Measurements from ENCODE around the gene SPATA19. TPM values are rescaled to one million over a fixed set of nuclear protein-coding genes. Genes with fewer than 3 reads are reported as not detected.

Gene SPATA19
- polyA plus RNA-seq, 2 of the 4 experiments (the other 2 are of a cell fraction), result not detected

DNA sequence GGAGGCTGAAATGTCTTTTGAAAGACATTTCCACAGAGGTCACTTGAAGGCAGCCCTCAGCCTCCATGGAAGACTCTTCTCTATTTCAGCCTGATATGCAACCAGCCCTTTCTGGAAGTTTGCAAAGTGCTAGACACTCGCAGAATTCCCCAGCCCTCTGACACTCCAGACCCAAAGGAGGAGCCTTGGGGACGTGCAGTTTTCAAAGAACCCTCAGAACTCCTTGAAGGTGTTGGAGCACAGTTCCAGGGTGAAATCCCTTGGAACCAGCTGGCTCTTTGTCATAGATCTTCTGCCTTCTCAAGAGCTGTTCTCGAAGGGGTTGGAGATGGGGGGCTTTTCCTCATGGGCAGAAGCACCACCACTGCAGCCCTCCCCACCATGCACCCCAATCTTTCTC lies 19.6 kb downstream of the SPATA19 start:
- no peak for FAIRE-seq
- CTCF ChIA-PET, result interaction anchor here (1.2 to 1.7 kb wide), 2 partner anchors 691 to 747 kb away, joined by 3 to 5 read pairs; no protein-coding TSS in a partner anchor
- 0% methylated on average over 1 of the region's 3 CpGs for WGBS (ENCODE audit: missing lambda C conversion rate)
- POLR2A ChIA-PET, result no interaction called here
- no peak overlapping the region for H3K4me3 ChIP-seq
- H3K27ac ChIP-seq, result no peak overlapping the region
- no peaks in the 10 kb centered on the region for H3K4me1 ChIP-seq
- no peak overlapping the region for H3K4me2 ChIP-seq
- TF ChIP-seq RAD21 (conservative IDR thresholded peaks at IDR 0.05 in 1 of 2, IDR thresholded peaks at IDR 0.05 in 1 of 2), result no peak
- TF ChIP-seq, protein P1, sequence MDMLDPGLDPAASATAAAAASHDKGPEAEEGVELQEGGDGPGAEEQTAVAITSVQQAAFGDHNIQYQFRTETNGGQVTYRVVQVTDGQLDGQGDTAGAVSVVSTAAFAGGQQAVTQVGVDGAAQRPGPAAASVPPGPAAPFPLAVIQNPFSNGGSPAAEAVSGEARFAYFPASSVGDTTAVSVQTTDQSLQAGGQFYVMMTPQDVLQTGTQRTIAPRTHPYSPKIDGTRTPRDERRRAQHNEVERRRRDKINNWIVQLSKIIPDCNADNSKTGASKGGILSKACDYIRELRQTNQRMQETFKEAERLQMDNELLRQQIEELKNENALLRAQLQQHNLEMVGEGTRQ (IDR thresholded peaks at IDR 0.05), result no peak
- no peak for TF ChIP-seq EP300 (IDR thresholded peaks at IDR 0.05)
- TF ChIP-seq GATA3 (IDR thresholded peaks at IDR 0.05; ENCODE audit: borderline replicate concordance), result no peak
- TF ChIP-seq EHMT2 (IDR thresholded peaks at IDR 0.05; ENCODE audit: low read depth), result no peak
- no peak for TF ChIP-seq HOXA7 (CRISPR knock-in tag; IDR thresholded peaks at IDR 0.05)
- no peak for TF ChIP-seq KDM1A (IDR thresholded peaks at IDR 0.05; ENCODE audit: low read depth)
- TF ChIP-seq CHD2 (IDR thresholded peaks at IDR 0.05; ENCODE audit: low read length, partially characterized antibody), result no peak
- no peak for DNase-seq (ENCODE audit: low read depth in 1 of 2, low spot score in 1 of 2)
- no peak for ATAC-seq
- no peaks in the 10 kb centered on the region for H3K9me3 ChIP-seq

DNA sequence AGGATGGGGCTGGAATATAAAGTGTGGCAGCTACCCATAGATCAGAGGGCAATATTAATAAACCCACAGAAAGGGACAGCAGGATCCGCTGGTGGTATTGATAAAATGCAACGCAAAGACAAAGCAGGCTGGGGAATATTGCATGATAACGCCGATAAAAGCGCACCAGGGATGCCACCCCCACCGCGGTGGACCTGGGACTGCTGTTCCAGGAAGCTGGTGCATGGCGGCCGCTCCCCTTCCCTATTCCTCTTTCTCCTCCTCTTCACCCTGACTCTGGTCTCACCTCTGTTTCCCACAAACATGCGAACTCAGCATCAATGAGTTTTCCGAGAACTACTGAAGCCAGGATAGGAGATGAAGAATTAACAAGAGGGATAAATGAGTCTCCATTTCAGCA lies 20.2 kb downstream of the SPATA19 start:
- Histone ChIP-seq H3K4me3 (no peak overlapping the region), H3K9me3 (no peaks in the 10 kb centered on the region), H3K27ac (no peak overlapping the region), H3K4me1 (no peaks in the 10 kb centered on the region), H3K4me2 (no peak overlapping the region)
- DNase-seq (ENCODE audit: low read depth in 1 of 2, low spot score in 1 of 2) (no peak), FAIRE-seq (no peak), ATAC-seq (no peak)
- WGBS (ENCODE audit: missing lambda C conversion rate), result 50% methylated on average over 11 of the region's 11 CpGs
- ChIA-PET CTCF (interaction anchor here (1.2 to 1.7 kb wide), 2 partner anchors 691 to 746 kb away, joined by 3 to 5 read pairs; no protein-coding TSS in a partner anchor), POLR2A (no interaction called here)
- TF ChIP-seq MAZ (IDR thresholded peaks at IDR 0.05; ENCODE audit: borderline replicate concordance, low read depth, low read length), result no peak
- TF ChIP-seq KDM1A (IDR thresholded peaks at IDR 0.05; ENCODE audit: low read depth), result no peak
- no peak for TF ChIP-seq FOSL2 (IDR thresholded peaks at IDR 0.05)
- no peak for TF ChIP-seq FOSL2 (CRISPR knock-in tag; IDR thresholded peaks at IDR 0.05)
- no peak for TF ChIP-seq MAFK (IDR thresholded peaks at IDR 0.05; ENCODE audit: partially characterized antibody)
- TF ChIP-seq, protein P2, sequence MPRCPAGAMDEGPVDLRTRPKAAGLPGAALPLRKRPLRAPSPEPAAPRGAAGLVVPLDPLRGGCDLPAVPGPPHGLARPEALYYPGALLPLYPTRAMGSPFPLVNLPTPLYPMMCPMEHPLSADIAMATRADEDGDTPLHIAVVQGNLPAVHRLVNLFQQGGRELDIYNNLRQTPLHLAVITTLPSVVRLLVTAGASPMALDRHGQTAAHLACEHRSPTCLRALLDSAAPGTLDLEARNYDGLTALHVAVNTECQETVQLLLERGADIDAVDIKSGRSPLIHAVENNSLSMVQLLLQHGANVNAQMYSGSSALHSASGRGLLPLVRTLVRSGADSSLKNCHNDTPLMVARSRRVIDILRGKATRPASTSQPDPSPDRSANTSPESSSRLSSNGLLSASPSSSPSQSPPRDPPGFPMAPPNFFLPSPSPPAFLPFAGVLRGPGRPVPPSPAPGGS (IDR thresholded peaks at IDR 0.05), result no peak
- no peak for TF ChIP-seq RNF2 (IDR thresholded peaks at IDR 0.05; ENCODE audit: borderline replicate concordance, low read depth)
- TF ChIP-seq HDAC2 (IDR thresholded peaks at IDR 0.05), result no peak
- no peak for TF ChIP-seq MYC (IDR thresholded peaks at IDR 0.05; ENCODE audit: borderline replicate concordance, low read length)
- TF ChIP-seq, protein P3, sequence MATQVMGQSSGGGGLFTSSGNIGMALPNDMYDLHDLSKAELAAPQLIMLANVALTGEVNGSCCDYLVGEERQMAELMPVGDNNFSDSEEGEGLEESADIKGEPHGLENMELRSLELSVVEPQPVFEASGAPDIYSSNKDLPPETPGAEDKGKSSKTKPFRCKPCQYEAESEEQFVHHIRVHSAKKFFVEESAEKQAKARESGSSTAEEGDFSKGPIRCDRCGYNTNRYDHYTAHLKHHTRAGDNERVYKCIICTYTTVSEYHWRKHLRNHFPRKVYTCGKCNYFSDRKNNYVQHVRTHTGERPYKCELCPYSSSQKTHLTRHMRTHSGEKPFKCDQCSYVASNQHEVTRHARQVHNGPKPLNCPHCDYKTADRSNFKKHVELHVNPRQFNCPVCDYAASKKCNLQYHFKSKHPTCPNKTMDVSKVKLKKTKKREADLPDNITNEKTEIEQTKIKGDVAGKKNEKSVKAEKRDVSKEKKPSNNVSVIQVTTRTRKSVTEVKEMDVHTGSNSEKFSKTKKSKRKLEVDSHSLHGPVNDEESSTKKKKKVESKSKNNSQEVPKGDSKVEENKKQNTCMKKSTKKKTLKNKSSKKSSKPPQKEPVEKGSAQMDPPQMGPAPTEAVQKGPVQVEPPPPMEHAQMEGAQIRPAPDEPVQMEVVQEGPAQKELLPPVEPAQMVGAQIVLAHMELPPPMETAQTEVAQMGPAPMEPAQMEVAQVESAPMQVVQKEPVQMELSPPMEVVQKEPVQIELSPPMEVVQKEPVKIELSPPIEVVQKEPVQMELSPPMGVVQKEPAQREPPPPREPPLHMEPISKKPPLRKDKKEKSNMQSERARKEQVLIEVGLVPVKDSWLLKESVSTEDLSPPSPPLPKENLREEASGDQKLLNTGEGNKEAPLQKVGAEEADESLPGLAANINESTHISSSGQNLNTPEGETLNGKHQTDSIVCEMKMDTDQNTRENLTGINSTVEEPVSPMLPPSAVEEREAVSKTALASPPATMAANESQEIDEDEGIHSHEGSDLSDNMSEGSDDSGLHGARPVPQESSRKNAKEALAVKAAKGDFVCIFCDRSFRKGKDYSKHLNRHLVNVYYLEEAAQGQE (IDR thresholded peaks at IDR 0.05), result no peak
- TF ChIP-seq, protein P4, sequence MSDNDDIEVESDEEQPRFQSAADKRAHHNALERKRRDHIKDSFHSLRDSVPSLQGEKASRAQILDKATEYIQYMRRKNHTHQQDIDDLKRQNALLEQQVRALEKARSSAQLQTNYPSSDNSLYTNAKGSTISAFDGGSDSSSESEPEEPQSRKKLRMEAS (IDR thresholded peaks at IDR 0.05), result no peak

DNA sequence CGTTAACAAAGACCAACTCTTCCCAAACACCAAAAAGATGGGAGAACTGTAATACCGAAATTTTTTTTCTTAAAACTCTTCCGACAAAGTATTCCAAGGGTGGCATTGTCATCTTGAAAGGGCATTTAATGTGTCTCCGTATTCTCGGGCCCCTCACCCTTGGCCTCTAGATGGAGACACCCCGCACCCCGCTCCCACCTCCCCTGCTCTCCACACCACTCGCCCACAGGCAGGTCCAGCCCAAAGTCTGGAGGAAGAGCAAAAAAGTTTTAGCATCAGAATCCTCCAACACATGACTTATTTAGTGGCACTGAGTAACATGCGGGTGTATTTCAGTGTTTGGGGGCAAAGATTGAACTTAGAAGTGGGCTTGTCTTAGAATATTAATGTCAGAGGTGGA lies 20.7 kb downstream of the SPATA19 start:
- ATAC-seq, result no peak
- TF ChIP-seq JUN (IDR thresholded peaks at IDR 0.05), result no peak
- TF ChIP-seq CBX8 (IDR thresholded peaks at IDR 0.05), result no peak
- no peak for TF ChIP-seq MAZ (IDR thresholded peaks at IDR 0.05; ENCODE audit: borderline replicate concordance, low read depth, low read length)
- no peak for TF ChIP-seq CHD4 (IDR thresholded peaks at IDR 0.05; ENCODE audit: borderline replicate concordance)
- no peak for TF ChIP-seq TFCP2L1 (CRISPR knock-in tag; IDR thresholded peaks at IDR 0.05)
- TF ChIP-seq FOXS1 (CRISPR knock-in tag; IDR thresholded peaks at IDR 0.05), result no peak
- no peak for TF ChIP-seq NFE2L2 (conservative IDR thresholded peaks at IDR 0.05; ENCODE audit: low read length)
- no peak for TF ChIP-seq RNF2 (IDR thresholded peaks at IDR 0.05; ENCODE audit: borderline replicate concordance, low read depth)
- no peak for TF ChIP-seq RCOR1 (IDR thresholded peaks at IDR 0.05; ENCODE audit: low read depth, low read length)
- no peak for TF ChIP-seq NPAS2 (CRISPR knock-in tag; IDR thresholded peaks at IDR 0.05; ENCODE audit: borderline replicate concordance)
- TF ChIP-seq ESRRA (IDR thresholded peaks at IDR 0.05; ENCODE audit: borderline replicate concordance, low read length), result no peak
- TF ChIP-seq, protein P4 (IDR thresholded peaks at IDR 0.05), result no peak
- TF ChIP-seq GATA3 (IDR thresholded peaks at IDR 0.05; ENCODE audit: borderline replicate concordance), result no peak
- TF ChIP-seq, protein P5, sequence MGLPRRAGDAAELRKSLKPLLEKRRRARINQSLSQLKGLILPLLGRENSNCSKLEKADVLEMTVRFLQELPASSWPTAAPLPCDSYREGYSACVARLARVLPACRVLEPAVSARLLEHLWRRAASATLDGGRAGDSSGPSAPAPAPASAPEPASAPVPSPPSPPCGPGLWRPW (IDR thresholded peaks at IDR 0.05), result no peak

More for the DNA sequence above, 20.7 kb downstream of the SPATA19 start:
- 4% methylated on average over 8 of the region's 9 CpGs for WGBS (ENCODE audit: missing lambda C conversion rate)
- H3K9me3 ChIP-seq, result no peaks in the 10 kb centered on the region
- H3K27ac ChIP-seq, result no peak overlapping the region
- H3K4me3 ChIP-seq, result no peak overlapping the region
- DNase-seq (ENCODE audit: low read depth in 1 of 2, low spot score in 1 of 2) (no peak), FAIRE-seq (no peak)
- H3K4me2 ChIP-seq, result no peak overlapping the region
- ChIA-PET CTCF (interaction anchor here (1.7 kb wide), 1 partner anchor 690 kb away, joined by 5 read pairs; no protein-coding TSS in a partner anchor), POLR2A (no interaction called here)
- no peaks in the 10 kb centered on the region for H3K4me1 ChIP-seq

Measured in A549 (cell line).